Measurements from ENCODE around the gene RAD54L. TPM values are rescaled to one million over a fixed set of nuclear protein-coding genes. Genes with fewer than 3 reads are reported as not detected.

RAD54L gene
- total RNA-seq (2022; extraction: Qiagen RNA extraction; ENCODE audit: low read depth), result 9.8 to 12.3 TPM (median 11.6 TPM) in 5 replicates

DNA sequence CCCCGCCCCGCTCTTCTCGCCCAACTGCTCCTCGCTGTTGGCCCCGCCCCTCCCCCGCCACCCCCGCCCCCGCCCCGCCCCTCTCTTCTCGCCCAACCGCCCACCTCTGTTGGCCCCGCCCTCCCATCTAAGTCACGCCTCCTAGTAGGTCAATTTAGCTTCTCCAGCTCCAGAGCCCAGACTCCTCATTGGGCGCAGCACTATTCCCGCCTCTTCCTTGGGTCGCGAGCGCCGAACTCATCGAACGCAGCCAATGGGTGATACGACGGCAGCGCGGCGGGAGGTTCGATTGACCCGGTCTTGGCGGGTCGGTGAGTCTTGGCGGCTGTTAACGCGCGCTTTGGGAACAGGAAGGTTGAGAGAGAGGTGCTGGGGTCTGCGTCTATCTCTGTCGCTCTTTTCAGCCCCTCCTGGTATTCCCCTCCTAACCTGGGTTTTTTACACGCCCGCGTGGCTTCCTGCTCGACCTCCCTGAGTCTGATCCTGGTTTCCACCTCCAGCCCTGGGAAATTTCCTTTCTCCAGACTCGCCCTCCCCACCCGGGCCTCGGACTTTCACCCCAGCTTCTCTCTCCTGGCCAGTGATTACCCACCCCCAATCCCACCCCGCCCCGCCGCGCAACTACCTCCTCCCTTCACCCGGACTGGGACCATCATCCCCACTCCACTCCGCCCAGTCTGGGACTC, at the start of gene RAD54L:
Gene RAD54L (plus strand): TSS at position 328 of the 686 bp plus-strand sequence. CDS start 643 bp downstream, outside the sequence.

DNA sequence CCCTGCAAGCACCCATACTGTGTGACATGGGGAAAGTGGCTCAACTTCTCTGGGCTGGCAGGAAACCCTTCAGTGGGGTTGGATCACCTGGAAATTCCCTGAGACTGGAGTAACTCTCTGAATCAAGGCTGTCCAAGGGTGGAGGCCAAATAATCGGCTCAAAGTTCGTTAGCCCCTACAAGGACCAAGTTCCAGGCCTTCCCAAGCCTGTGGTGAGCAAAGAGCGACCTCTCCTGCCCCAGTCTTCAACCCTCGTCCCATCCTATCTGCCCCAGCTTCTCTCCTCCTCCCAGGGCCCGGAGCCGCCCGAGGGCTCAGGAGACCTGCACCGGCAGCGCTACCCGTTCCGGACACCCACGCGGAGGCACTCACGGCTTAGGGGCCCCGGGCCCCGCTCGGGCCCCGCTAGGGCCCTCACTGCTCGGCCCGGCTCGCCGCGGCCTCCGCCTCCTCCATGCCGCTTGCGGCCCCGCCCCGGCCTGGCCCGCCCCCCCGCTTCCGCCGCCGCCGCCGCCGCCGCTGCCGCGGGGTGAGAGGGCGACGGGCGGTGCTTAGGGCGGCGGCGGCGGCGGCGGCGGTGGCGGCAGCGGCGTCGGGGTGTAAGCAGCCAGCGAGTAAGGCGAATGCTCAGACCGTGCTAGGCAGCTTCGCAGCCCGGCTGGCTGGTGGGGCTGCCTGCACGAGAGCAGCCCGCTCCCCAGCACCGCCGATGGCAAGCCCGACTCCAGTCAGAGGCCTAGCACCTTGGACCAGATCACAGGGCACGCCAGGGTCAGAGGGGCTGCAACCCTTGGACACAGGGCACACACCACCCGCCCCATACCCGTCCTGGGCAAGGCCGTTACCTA, 49.4 kb upstream of the RAD54L start, which contains the start of gene POMGNT1:
Gene POMGNT1 (minus strand): TSS at position 471 of the 848 bp plus-strand sequence. CDS start 613 bp downstream, outside the sequence.

DNA sequence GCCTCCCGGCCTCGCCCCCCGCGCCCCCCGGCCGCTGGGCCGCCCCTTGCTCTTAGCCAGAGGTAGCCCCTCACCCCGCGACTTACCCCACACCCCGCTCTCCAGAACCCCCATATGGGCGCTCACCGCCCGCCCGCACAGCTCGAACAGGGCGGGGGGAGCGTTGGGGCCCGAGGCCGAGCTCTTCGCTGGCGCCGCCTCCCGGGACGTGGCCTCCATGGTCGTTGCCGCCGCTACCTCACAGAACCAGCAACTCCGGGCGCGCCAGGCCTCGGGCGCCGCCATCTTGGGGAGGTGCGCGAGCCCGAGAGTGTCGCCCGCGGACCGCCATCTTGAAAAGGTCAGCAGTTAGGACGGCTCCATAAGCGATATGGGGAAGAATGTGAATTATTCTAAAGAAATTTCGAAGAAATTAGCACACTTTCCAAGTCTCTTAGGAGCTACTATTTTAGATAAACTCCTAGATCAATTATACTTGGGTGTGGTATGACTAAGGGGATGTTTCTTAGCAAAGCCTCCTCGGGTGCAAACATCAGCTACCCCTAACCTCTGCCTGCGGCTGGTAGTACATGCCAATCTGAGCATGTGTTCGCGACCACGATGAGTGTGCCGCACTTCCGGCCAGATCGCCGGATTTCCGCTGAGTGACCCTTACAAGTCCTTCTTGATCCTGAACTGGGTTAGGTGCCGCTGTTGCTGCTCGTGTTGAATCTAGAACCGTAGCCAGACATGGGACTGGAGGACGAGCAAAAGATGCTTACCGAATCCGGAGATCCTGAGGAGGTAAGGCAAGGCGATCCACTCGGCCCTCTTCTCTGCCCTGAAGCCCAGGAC, 55.7 kb downstream of the RAD54L start, which contains the start of the genes LRRC41 and UQCRH:
Gene LRRC41 (minus strand): TSS at position 579 of the 834 bp plus-strand sequence. CDS start 294 bp downstream, at position 285.
Gene UQCRH (plus strand): TSS at position 661 of the 834 bp plus-strand sequence. CDS start 69 bp downstream, at position 730.

Other genes starting within 250 kb of the RAD54L start
- gene PIK3R3, start 115.1 kb upstream of the RAD54L start, total RNA-seq (2022; extraction: Qiagen RNA extraction; ENCODE audit: low read depth), result 0.54 to 1.3 TPM (median 0.77 TPM) in 5 replicates
- 1.7 to 4.6 TPM (median 2.3 TPM) in 5 replicates for gene TSPAN1, start 72.7 kb upstream of the RAD54L start, total RNA-seq (2022; extraction: Qiagen RNA extraction; ENCODE audit: low read depth)
- gene P3R3URF, start 71.3 kb upstream of the RAD54L start, total RNA-seq (2022; extraction: Qiagen RNA extraction; ENCODE audit: low read depth), result not detected in 5 replicates
- gene POMGNT1, start 49.3 kb upstream of the RAD54L start, total RNA-seq (2022; extraction: Qiagen RNA extraction; ENCODE audit: low read depth), result 33.9 to 54.9 TPM (median 44.7 TPM) in 5 replicates
- not detected in 5 replicates for gene LURAP1, start 44.4 kb upstream of the RAD54L start, total RNA-seq (2022; extraction: Qiagen RNA extraction; ENCODE audit: low read depth)
- 34.3 to 44.1 TPM (median 40.6 TPM) in 5 replicates for gene LRRC41, start 55.9 kb downstream of the RAD54L start, total RNA-seq (2022; extraction: Qiagen RNA extraction; ENCODE audit: low read depth)
- gene UQCRH, start 55.9 kb downstream of the RAD54L start, total RNA-seq (2022; extraction: Qiagen RNA extraction; ENCODE audit: low read depth), result 387 to 593 TPM (median 418 TPM) in 5 replicates
- gene NSUN4, start 93.0 kb downstream of the RAD54L start, total RNA-seq (2022; extraction: Qiagen RNA extraction; ENCODE audit: low read depth), result 11.1 to 13.0 TPM (median 12.1 TPM) in 5 replicates
- 0.69 to 1.0 TPM (median 0.77 TPM) in 5 replicates for gene FAAH, start 146.6 kb downstream of the RAD54L start, total RNA-seq (2022; extraction: Qiagen RNA extraction; ENCODE audit: low read depth)
- 0.71 to 1.2 TPM (median 1.0 TPM) in 5 replicates for gene DMBX1, start 242.1 kb downstream of the RAD54L start, total RNA-seq (2022; extraction: Qiagen RNA extraction; ENCODE audit: low read depth)